Astrocyte (in vitro differentiated cells and primary cell): ENCODE results near the gene LAG3. TPM values are rescaled to one million over a fixed set of nuclear protein-coding genes. Genes with fewer than 3 reads are reported as not detected.

Source experiments
- DNase-seq: peaks from one replicate; pipeline ENCODE4 v3.0.0-alpha.2; 2010; ENCODE audit warnings: low read depth
- FAIRE-seq: peaks from 2 replicates; lab custom pipeline; 2011; peaks lifted over from hg19 to GRCh38; lab: Jason Lieb, UNC
- H2AFZ ChIP-seq: 2 replicates; pipeline ENCODE4 v1.6.0; 2012; ENCODE audit warnings: low read depth, low read length, inconsistent platforms
- H3K27ac ChIP-seq: 2 replicates; pipeline ENCODE4 v1.5.1; 2011; ENCODE audit warnings: low read depth, low read length, inconsistent platforms
- H3K27me3 ChIP-seq: 2 replicates; pipeline ENCODE4 v1.6.0; 2011; ENCODE audit warnings: low read length, inconsistent platforms; ENCODE audit not compliant: insufficient read depth
- H3K36me3 ChIP-seq: 2 replicates; pipeline ENCODE4 v1.5.1; 2011; ENCODE audit warnings: low read length, inconsistent platforms; ENCODE audit not compliant: insufficient read depth
- H3K4me1 ChIP-seq: 2 replicates; pipeline ENCODE4 v1.5.1; 2011; ENCODE audit warnings: low read length, inconsistent platforms; ENCODE audit not compliant: insufficient read depth
- H3K4me2 ChIP-seq: 2 replicates; pipeline ENCODE4 v1.6.0; 2012; ENCODE audit warnings: low read length, inconsistent platforms
- H3K4me3 ChIP-seq: 2 replicates; pipeline ENCODE4 v1.5.1; 2011; ENCODE audit warnings: low read depth, mild to moderate bottlenecking, low read length, inconsistent platforms; ENCODE audit not compliant: insufficient read depth
- H3K79me2 ChIP-seq: 2 replicates; pipeline ENCODE4 v1.6.0; 2012; ENCODE audit warnings: mild to moderate bottlenecking, low read length, inconsistent platforms; ENCODE audit not compliant: insufficient read depth
- H3K9ac ChIP-seq: 2 replicates; pipeline ENCODE4 v1.6.0; 2012; ENCODE audit warnings: mild to moderate bottlenecking, low read length, inconsistent platforms
- H3K9me3 ChIP-seq: 2 replicates; pipeline ENCODE4 v1.5.1; 2012; ENCODE audit warnings: low read depth, mild to moderate bottlenecking, low read length, inconsistent platforms; ENCODE audit not compliant: insufficient read depth
- H4K20me1 ChIP-seq: 2 replicates; pipeline ENCODE4 v1.6.0; 2012; ENCODE audit warnings: low read length, inconsistent platforms; ENCODE audit not compliant: insufficient read depth
- H3K27ac Mint-ChIP-seq: one replicate; pipeline ENCODE4 v1.8.0; 2021; ENCODE audit warnings: mild to moderate bottlenecking, mixed read lengths; ENCODE audit not compliant: unreplicated experiment
- H3K27me3 Mint-ChIP-seq: one replicate; pipeline ENCODE4 v1.8.0; 2021; ENCODE audit warnings: low read depth, mixed read lengths; ENCODE audit not compliant: unreplicated experiment
- H3K36me3 Mint-ChIP-seq: one replicate; pipeline ENCODE4 v1.8.0; 2021; ENCODE audit warnings: low read depth, mixed read lengths; ENCODE audit not compliant: unreplicated experiment
- H3K4me1 Mint-ChIP-seq: one replicate; pipeline ENCODE4 v1.8.0; 2021; ENCODE audit warnings: low read depth, mixed read lengths; ENCODE audit not compliant: unreplicated experiment
- H3K4me3 Mint-ChIP-seq: one replicate; pipeline ENCODE4 v1.8.0; 2021; ENCODE audit warnings: mild to moderate bottlenecking, moderate library complexity, mixed read lengths; ENCODE audit not compliant: unreplicated experiment
- H3K9me3 Mint-ChIP-seq: one replicate; pipeline ENCODE4 v1.8.0; 2021; ENCODE audit warnings: mild to moderate bottlenecking, mixed read lengths; ENCODE audit not compliant: unreplicated experiment
- CTCF ChIP-seq: IDR thresholded peaks from 2 replicates; pipeline ENCODE4 v1.5.1; 2011; ENCODE audit warnings: low read depth, mild to moderate bottlenecking, inconsistent platforms, low read length, moderate library complexity; ENCODE audit not compliant: insufficient read depth
- EZH2 ChIP-seq: IDR thresholded peaks from 2 replicates; pipeline ENCODE4 v1.6.1; 2012; ENCODE audit warnings: mild to moderate bottlenecking, low read length, inconsistent platforms; ENCODE audit not compliant: insufficient read depth
- total RNA-seq: library from RNA; stranded (reverse); gene quantifications from 2 replicates; pipeline ENCODE4 v1.2.1, GENCODE V29; 2021

The LAG3 gene
- total RNA-seq, 1 donor from 2014 or later = 2.0 TPM

DNA sequence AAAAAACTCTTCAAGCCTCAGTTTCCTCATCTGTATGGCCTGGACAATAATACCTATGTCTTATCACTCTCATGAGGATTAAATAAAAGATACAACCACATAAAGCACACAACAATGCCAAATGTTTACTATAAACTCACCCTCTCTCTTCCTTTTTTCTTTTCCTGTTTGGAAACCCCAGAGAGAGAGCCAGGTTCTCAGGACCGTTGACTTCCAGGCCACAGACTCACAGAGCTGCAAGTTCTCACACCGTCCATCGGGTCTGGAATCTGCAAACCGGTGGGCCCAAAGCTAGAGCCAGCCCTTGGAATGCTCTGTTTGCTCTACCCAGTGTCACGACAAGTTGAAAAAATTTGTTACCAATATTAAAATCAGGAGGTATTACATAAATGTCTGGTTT, 12.4 kb downstream of the LAG3 start:
- Mint-ChIP-seq H3K36me3 (no peaks in the 10 kb centered on the region), H3K4me3 (no peak overlapping the region), H3K9me3 (peaks cover 2% of the 10 kb centered on the region), H3K27ac (no peak overlapping the region), H3K27me3 (peaks cover 10% of the 10 kb centered on the region), H3K4me1 (peaks cover 4% of the 10 kb centered on the region)
- no peaks in the 10 kb centered on the region for H3K79me2 ChIP-seq
- H4K20me1 ChIP-seq = no peaks in the 10 kb centered on the region
- H3K9ac ChIP-seq = no peak overlapping the region
- H3K9me3 ChIP-seq = no peaks in the 10 kb centered on the region
- no peak overlapping the region for H3K4me2 ChIP-seq
- no peaks in the 10 kb centered on the region for H3K27me3 ChIP-seq
- H3K4me1 ChIP-seq = no peaks in the 10 kb centered on the region
- DNase-seq (no peak), FAIRE-seq (no peak)
- no peak overlapping the region for H2AFZ ChIP-seq
- H3K36me3 ChIP-seq = no peaks in the 10 kb centered on the region
- no peak overlapping the region for H3K4me3 ChIP-seq
- TF ChIP-seq CTCF = no peak
- no peak for TF ChIP-seq EZH2
- no peak overlapping the region for H3K27ac ChIP-seq

GRCh38 chr12:6786416-6787094, 14.2 kb downstream of the LAG3 start:
- H3K9ac ChIP-seq = no peak overlapping the region
- no peak for TF ChIP-seq CTCF
- TF ChIP-seq EZH2 = no peak
- no peaks in the 10 kb centered on the region for H3K36me3 ChIP-seq
- peak overlapping the region; percentile 15 for H2AFZ ChIP-seq
- H3K4me3 ChIP-seq = no peak overlapping the region
- H3K4me1 Mint-ChIP-seq = peaks cover 4% of the 10 kb centered on the region
- H3K27ac ChIP-seq = no peak overlapping the region
- no peaks in the 10 kb centered on the region for H4K20me1 ChIP-seq
- H3K27ac Mint-ChIP-seq = no peak overlapping the region
- no peaks in the 10 kb centered on the region for H3K9me3 ChIP-seq
- H3K79me2 ChIP-seq = no peaks in the 10 kb centered on the region
- no peak overlapping the region for H3K4me2 ChIP-seq
- H3K27me3 ChIP-seq = no peaks in the 10 kb centered on the region
- H3K36me3 Mint-ChIP-seq = no peaks in the 10 kb centered on the region
- no peak overlapping the region for H3K4me3 Mint-ChIP-seq
- DNase-seq = no peak
- H3K4me1 ChIP-seq = no peaks in the 10 kb centered on the region
- no peak for FAIRE-seq
- H3K9me3 Mint-ChIP-seq = peaks cover 2% of the 10 kb centered on the region
- peaks cover 16% of the 10 kb centered on the region for H3K27me3 Mint-ChIP-seq

DNA sequence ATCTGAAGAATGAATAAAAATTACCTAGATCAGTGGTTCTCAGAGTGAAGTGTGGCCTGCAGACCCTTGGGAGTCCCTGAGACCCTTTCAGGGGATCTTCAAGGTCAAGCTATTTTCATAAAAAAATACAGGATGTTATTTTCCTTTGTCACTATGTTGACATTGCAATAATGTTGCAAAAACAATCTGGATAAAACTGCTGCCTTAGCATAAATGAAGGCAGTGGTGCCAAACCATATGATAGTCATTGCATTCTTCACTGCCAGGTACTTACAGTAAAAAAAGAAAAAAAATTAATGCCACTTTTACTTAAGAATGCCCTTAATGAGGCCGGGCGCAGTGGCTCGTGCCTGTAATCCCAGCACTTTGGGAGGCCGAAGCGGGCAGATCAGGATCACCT, 15.0 kb downstream of the LAG3 start:
- Mint-ChIP-seq H3K9me3 (peaks cover 2% of the 10 kb centered on the region), H3K36me3 (no peaks in the 10 kb centered on the region), H3K27me3 (peaks cover 17% of the 10 kb centered on the region), H3K27ac (no peak overlapping the region), H3K4me3 (no peak overlapping the region), H3K4me1 (peaks cover 5% of the 10 kb centered on the region)
- H3K79me2 ChIP-seq = no peaks in the 10 kb centered on the region
- H3K4me1 ChIP-seq = peaks cover under 1% of the 10 kb centered on the region
- H3K36me3 ChIP-seq = no peaks in the 10 kb centered on the region
- H3K9ac ChIP-seq = no peak overlapping the region
- TF ChIP-seq CTCF (no peak), EZH2 (no peak)
- H3K9me3 ChIP-seq = no peaks in the 10 kb centered on the region
- no peaks in the 10 kb centered on the region for H3K27me3 ChIP-seq
- H3K4me2 ChIP-seq = no peak overlapping the region
- FAIRE-seq (no peak), DNase-seq (no peak)
- H3K27ac ChIP-seq = no peak overlapping the region
- H4K20me1 ChIP-seq = no peaks in the 10 kb centered on the region
- no peak overlapping the region for H3K4me3 ChIP-seq
- H2AFZ ChIP-seq = no peak overlapping the region
